Osteoblast (primary cell): ENCODE measurements around the gene PHKB. TPM values are rescaled to one million over a fixed set of nuclear protein-coding genes. Genes with fewer than 3 reads are reported as not detected.

Source experiments
- small RNA-seq: library from RNA; depleted of rRNA; stranded (forward); fragments of <200 nt; gene quantifications from one replicate; pipeline ENCODE3, GENCODE V24; 2012
- total RNA-seq: library from RNA; depleted of rRNA; stranded (reverse); fragments of >200 nt; gene quantifications from 2 replicates; pipeline ENCODE4 v1.2.3, GENCODE V29; 2012

The PHKB gene
- total RNA-seq, 1 donor = 76.4 TPM

Small RNA genes within 50 kb of the gene (small RNA-seq; reads per million reads assigned to genes)
- not detected for gene RNA5SP425

Other genes starting within 250 kb of the PHKB start
- gene ITFG1, start 268 bp upstream of the PHKB start, total RNA-seq = 58.6 and 68.7 TPM in 2 replicates